Measurements from ENCODE around the gene TMEM62. TPM values are rescaled to one million over a fixed set of nuclear protein-coding genes. Genes with fewer than 3 reads are reported as not detected.

Gene TMEM62
- 10 to 100 TPM; 10.4 to 16.0 TPM for total RNA-seq

DNA sequence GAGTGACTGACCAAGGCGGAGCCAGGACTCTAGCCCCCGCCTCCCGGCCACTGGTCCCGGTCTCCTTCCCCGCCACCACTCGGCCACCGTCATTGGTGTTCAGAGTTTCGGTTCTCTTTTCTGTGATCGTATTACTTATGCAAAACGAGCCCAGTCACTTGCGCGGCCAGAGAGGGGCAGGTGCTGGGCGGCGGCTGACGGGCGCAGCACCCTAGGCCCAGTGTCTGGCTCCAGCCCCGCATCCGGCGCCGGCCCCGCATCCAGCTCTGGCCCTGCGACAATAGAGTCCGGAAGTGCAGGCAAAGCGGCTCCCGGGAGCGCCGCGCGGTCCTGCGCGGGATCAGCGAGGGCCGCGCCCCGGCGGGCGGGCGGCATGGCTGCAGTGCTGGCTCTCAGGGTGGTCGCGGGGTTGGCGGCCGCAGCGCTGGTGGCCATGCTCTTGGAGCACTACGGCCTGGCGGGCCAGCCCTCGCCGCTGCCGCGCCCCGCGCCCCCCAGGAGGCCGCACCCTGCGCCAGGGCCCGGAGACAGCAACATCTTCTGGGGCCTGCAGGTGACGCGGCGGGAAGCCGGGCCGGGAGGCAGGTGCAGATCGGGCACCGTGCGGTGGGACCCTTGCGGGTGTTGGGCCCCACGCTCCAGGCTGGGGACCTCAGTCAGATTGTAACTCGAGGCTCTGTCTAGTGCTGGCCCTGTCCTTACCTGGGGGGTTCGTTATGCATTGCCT, at the start of gene TMEM62:
Gene TMEM62, plus strand, starts transcription at position 157 of the 727 bp plus-strand sequence. Its CDS starts 217 bp downstream, at position 374.
- peak; percentile 86 to 94 for ATAC-seq
- DNase-seq (ENCODE audit: low spot score in 2 of 2), result peak; percentile 61 to 83
- Mint-ChIP-seq H3K27ac (peak within 1 kb of the TSS; percentile 92), H3K9me3 (no peaks in the 10 kb centered on the region), H3K36me3 (peaks cover 15 to 16% of the 10 kb centered on the region in 2 donors)

DNA sequence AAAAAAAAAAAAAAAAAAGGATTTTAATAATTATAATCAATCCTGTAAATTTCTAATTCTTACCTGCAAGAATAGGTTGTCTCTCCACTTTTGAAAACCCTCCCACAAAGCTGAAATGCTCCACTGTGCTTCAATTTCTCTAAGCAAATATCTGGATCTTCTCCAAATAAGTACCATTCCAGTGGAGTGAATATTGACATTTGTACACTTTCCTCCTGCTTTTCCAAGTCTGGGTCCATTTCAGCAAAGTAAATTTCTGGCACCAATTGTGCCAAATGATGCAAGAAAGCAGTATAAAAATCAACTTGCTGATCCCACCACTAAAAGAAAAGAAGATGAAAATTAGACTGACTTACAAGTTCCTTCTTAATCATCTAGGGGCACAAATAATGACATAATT, 47.5 kb upstream of the TMEM62 start:
- H3K9me3 Mint-ChIP-seq, result no peaks in the 10 kb centered on the region
- DNase-seq (ENCODE audit: low spot score in 2 of 2) (no peak), ATAC-seq (no peak)
- peaks cover 5% of the 10 kb centered on the region in 2 donors for H3K36me3 Mint-ChIP-seq
- H3K27ac Mint-ChIP-seq, result peak overlapping the region in 1 of 2 donors; percentile 44

DNA sequence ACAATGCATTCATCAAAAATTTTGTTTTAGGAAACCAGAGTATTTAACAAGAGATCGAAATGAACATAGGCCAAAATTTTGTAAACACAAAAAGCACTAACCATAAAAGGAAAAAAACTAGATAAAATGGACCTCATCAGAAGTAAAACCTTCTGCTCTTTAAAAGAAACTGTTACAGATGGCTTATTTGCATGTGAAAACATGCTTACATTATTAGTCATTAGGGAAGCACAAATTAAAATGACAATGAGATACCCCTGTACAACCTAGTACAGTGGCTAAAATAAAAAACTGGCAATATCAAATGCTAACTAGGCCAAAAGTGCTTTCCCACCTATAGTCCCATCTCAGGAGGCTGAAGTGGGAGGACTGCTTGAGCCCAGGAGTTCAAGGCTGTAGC, 46.8 kb upstream of the TMEM62 start:
- DNase-seq (ENCODE audit: low spot score in 2 of 2), result no peak
- H3K36me3 Mint-ChIP-seq, result peaks cover 5% of the 10 kb centered on the region in 2 donors
- no peaks in the 10 kb centered on the region for H3K9me3 Mint-ChIP-seq
- ATAC-seq, result no peak
- peak overlapping the region in 1 of 2 donors; percentile 44 for H3K27ac Mint-ChIP-seq

DNA sequence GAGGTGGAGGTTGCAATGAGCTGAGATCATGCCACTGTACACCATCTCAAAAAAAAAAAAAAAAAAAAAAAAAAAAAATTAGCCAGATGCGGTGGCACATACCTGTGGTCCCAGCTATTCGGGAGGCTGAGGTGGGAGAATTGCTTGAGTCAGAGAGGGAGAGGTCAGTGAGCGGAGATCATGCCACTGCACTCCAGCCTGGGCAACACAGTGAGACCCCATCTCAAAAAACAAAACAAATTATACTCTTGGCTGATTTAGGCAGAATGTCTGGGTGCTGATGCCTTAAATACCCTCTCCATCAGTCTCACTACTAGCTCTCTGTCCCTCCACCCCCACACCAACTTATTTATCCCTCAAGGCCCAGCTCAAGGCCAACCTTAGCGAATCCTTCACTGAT, 41.5 kb upstream of the TMEM62 start:
- DNase-seq (ENCODE audit: low spot score in 2 of 2) (no peak), ATAC-seq (no peak)
- no peak overlapping the region for H3K27ac Mint-ChIP-seq
- peaks cover 0 to 10% of the 10 kb centered on the region in 2 donors for H3K36me3 Mint-ChIP-seq
- H3K9me3 Mint-ChIP-seq, result no peaks in the 10 kb centered on the region

DNA sequence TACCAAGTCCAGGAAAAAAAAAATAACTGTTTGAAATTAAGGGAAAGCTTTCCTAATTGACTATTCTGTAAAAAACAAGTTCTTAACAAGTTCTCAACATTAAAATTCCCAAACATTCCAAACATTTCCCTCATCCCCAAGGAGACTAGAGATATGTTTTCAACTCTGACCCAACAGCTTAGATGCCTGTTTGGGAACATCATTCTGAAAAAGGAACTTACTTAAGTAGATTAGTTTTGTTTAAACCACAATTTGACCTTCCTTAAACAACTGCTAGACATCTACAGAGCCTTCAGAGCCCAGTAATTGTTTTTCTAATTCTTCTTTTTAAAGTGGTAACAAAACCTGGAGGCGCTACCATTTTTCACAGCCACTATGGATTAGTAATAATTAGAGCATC, 40.4 kb upstream of the TMEM62 start:
- H3K9me3 Mint-ChIP-seq, result no peaks in the 10 kb centered on the region
- ATAC-seq (no peak), DNase-seq (ENCODE audit: low spot score in 2 of 2) (no peak)
- H3K27ac Mint-ChIP-seq, result no peak overlapping the region
- H3K36me3 Mint-ChIP-seq, result peaks cover 4 to 17% of the 10 kb centered on the region in 2 donors

DNA sequence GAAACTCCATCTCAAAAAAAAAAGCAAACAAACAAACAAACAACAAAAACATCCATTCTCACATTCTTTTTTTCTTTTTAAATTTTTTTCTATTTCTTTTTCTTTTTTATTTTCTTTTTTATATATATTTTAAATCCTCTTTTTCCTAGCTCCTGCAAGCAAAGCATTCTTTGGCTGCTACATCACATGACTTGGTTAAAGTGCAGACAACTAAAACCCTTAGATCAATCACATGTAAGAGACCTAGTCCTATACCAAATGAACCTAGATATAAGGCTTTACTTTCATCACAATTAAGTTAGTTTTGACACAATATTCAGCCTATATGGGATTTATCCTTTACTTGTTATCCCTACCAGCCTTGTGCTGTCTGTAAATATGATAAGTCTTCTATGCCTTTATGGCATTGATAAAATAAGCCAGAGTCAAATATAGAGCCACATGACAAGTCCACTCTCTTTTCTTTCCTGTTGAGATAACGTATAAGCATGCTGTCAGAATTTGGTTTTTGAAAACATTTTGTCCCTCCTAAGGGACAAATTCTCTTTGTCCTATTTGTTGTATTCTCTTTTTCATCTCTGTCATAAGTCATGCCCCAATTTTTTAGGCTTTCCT, 38.9 kb upstream of the TMEM62 start:
- DNase-seq (ENCODE audit: low spot score in 2 of 2) (no peak), ATAC-seq (no peak)
- peaks cover 5 to 15% of the 10 kb centered on the region in 2 donors for H3K36me3 Mint-ChIP-seq
- H3K9me3 Mint-ChIP-seq, result no peaks in the 10 kb centered on the region
- H3K27ac Mint-ChIP-seq, result peak overlapping the region in 1 of 2 donors; percentile 29

DNA sequence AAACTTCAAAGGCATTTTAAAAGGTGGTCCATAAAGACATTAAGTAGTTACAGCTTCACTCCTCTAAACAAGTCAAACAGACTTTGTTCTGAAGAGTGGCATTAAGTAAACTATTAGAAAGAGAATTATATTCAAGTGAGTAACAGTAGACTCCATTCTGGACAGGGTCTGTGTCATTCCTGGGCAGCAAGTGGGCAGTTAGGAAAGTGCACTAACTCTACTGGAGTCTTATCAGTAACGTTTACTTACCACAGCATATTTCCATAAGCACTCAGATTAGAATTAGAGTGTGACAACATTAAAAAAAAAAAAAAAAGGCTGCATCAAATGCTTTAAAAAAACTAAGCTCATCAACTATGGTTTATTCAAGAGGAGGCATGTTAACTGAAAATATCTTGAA, 38.1 kb upstream of the TMEM62 start:
- no peak for ATAC-seq
- no peaks in the 10 kb centered on the region for H3K9me3 Mint-ChIP-seq
- H3K36me3 Mint-ChIP-seq, result peaks cover 7 to 15% of the 10 kb centered on the region in 2 donors
- no peak overlapping the region for H3K27ac Mint-ChIP-seq
- no peak for DNase-seq (ENCODE audit: low spot score in 2 of 2)

DNA sequence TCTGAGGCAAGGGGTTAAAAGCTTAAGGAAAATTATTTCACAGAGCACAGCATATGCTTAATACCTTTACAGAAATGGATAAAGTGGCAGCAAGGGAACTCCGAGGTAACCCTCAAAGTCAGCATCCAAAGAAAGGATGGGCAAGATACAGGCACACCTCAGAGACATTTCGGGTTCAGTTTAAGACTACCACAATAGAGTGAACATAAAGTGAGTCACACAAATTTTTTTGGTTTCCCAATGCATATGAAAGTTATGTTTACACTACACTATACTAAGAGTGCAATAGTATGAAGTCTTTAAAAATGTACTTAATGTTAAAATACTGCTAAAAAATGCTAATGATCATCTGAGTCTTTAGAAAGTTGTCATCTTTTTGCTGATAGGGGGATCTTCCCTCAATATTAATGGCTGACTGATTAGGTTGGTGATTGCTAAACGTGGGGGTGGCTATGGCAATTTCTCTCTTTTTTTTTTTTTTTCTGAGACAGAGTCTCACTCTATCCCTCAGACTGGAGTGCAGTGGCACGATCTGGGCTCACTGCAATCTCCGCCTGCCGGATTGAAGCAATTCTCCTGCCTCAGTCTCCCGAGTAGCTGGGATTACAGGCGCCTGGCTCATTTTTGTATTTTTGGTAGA, 37.6 kb upstream of the TMEM62 start:
- DNase-seq (ENCODE audit: low spot score in 2 of 2) (no peak), ATAC-seq (peak; percentile 39 to 73)
- no peak overlapping the region for H3K27ac Mint-ChIP-seq
- H3K9me3 Mint-ChIP-seq, result no peaks in the 10 kb centered on the region
- peaks cover 13 to 21% of the 10 kb centered on the region in 2 donors for H3K36me3 Mint-ChIP-seq

DNA sequence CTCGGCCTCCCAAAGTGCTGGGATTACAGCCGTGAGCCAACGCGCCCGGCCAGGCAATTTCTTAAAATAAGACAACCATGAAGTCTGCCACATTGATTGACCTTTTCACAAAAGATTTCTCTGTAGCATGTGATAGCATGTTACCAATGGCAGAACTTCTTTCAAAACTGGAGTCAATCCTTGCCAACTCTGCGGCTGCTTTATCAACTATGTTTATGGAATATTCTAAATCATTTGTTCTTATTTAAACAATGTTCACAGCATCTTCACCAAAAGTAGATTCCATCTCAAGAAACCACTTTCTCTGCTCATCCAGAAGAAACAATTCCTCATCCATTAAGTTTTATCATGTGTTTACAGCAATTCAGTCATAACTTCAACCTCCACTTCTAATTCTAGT, 37.0 kb upstream of the TMEM62 start:
- no peak for ATAC-seq
- H3K9me3 Mint-ChIP-seq, result no peaks in the 10 kb centered on the region
- no peak overlapping the region for H3K27ac Mint-ChIP-seq
- DNase-seq (ENCODE audit: low spot score in 2 of 2), result no peak
- H3K36me3 Mint-ChIP-seq, result peaks cover 19 to 21% of the 10 kb centered on the region in 2 donors

DNA sequence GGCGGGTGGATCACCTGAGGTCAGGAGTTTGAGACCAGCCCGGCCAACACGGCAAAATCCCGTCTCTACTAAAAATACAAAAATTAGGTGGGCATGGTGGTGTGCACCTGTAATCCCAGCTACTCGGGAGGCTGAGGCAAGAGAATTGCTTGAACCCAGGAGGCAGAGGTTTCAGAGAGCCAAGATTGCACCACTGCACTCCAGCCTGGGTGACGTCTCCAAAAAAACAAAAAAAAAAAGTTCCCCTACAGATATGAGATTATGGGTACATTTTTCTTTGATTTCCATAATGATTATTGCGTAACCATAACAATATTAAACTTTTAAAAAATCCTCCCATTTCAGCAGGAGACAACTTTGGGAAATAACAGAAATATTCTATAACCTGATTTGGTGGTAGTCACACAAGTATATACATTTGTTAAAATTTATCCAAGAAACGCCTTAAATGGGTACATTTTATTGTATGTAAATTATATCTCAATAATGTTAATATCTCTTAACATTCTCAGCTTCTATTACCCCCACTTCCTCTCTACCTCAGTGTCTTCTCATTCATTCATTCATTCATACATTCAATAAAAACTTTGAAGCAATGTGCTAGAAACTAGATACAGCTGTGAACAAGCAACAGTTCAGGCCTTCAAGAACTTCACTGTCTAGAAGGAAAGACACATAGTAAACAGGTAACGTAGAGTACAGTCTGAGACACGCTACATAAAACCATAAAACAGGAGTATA, 34.1 kb upstream of the TMEM62 start:
- ATAC-seq, result no peak
- Mint-ChIP-seq H3K27ac (no peak overlapping the region), H3K9me3 (no peaks in the 10 kb centered on the region), H3K36me3 (peaks cover 25 to 33% of the 10 kb centered on the region in 2 donors)
- DNase-seq (ENCODE audit: low spot score in 2 of 2), result no peak

DNA sequence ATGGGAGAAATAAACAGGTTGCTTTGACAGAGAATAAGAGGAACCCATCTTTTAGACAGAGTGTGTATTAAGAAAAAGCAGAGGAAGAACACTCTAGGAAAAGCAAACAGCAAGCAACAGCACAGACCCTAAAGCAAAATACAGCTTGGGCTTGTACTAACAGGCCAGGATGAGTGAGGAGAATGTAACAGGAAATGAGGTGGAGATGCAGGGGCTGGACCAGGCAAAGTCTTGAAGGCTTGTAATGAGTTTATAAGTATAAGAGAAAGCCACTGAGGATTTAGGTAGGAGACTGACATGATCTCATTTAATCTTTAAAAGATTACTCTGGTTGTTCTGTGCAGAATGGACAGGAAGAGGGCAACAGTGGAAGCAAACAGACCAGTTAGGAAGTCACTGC, 32.4 kb upstream of the TMEM62 start:
- H3K27ac Mint-ChIP-seq, result peak overlapping the region; percentile 46 to 77
- peaks cover 35 to 42% of the 10 kb centered on the region in 2 donors for H3K36me3 Mint-ChIP-seq
- DNase-seq (ENCODE audit: low spot score in 2 of 2), result no peak
- no peaks in the 10 kb centered on the region for H3K9me3 Mint-ChIP-seq
- no peak for ATAC-seq

DNA sequence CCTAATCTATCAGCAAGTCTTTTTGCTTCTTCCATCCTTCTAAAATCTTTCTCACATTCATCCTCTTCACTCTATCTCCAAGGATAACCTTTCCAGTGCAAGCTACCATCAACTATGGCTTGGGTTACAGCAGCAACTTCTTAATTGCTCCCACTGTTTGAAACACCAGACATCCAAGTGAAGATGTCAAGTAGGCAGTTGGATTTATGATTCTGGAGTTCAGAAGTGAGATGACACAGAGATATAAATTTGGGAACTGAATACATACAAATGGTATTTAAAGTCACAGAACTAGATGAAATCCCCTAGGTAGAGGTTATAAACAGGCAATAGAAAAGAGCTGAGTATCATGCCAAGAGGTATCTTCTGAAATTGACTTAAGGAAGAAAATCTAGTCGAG, 31.2 kb upstream of the TMEM62 start:
- H3K9me3 Mint-ChIP-seq, result no peaks in the 10 kb centered on the region
- peaks cover 41 to 47% of the 10 kb centered on the region in 2 donors for H3K36me3 Mint-ChIP-seq
- no peak for DNase-seq (ENCODE audit: low spot score in 2 of 2)
- ATAC-seq, result no peak
- peak overlapping the region in 1 of 2 donors; percentile 42 for H3K27ac Mint-ChIP-seq

DNA sequence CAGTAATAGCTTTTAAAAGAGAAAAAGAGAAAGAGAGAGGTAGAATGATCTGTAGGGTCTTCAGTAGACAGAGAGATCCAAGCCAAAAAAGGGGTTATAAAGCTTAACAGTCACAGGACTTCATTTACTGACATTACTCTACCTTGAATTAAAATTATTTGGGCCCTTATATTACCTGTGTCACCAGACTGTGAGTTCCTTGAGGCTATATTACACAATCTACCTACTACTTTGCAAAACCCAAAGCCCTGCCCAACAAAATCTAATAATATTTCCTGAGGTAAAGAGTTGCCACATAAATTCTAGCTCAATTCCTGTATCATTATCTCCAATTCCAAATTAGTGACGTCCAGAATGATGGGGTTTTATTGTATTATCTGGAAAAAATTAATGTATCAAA, 29.5 kb upstream of the TMEM62 start:
- peaks cover 37 to 39% of the 10 kb centered on the region in 2 donors for H3K36me3 Mint-ChIP-seq
- no peak overlapping the region for H3K27ac Mint-ChIP-seq
- no peak for ATAC-seq
- no peak for DNase-seq (ENCODE audit: low spot score in 2 of 2)
- H3K9me3 Mint-ChIP-seq, result no peaks in the 10 kb centered on the region

DNA sequence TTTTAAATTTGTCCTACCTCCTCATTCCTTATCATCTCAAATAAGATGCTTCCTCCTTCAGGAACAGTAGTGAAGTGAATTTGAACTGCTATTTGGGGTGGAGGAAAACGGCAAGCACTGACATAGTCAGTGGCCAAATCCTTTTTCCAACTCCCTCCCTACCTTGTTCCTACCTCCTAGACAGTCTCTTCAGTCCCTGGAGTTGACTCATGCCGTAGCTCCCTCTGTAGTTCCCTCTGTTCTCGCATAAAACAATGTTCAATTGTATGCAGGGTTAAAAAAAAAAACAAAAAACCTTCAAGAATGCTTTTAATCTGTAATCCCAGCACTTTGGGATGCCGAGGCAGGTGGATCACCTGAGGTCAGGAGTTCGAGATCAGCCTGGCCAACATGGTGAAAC, 29.0 kb upstream of the TMEM62 start:
- no peak for ATAC-seq
- no peak overlapping the region for H3K27ac Mint-ChIP-seq

DNA sequence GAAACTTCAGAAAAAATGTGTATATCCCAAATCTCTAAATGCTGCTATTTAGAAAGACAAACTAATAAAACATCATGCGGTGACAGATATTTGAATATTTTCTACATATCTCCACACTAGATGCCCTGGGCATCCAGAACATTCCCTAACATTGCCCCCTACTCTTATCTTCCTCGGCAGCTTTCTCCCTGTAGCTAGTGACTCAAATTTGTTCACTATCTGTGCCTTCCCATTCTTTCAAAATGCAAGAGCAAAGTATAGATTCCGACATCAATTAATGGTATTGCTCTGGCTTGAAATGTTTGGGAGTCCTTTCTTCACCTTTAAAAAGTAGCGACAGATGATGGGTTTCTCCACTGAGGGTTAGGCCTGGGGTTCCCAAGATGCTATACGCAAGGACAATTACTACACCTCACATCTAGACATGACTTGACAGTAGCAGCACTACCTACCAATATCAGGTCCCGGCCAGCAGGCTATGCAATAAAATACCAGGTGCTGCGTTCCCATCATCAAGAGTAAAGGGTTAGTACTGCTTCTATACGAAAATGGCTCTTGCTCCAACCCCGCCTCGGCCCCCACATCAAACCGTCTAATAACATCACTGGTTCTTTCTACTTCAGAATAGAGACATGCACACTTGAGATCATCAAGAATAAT, 28.2 kb upstream of the TMEM62 start:
- peak; percentile 35 to 59 for ATAC-seq
- peak overlapping the region; percentile 96 to 100 for H3K27ac Mint-ChIP-seq
- peaks cover 34 to 36% of the 10 kb centered on the region in 2 donors for H3K36me3 Mint-ChIP-seq

More for the DNA sequence above, 29.0 kb upstream of the TMEM62 start:
- peaks cover 37 to 39% of the 10 kb centered on the region in 2 donors for H3K36me3 Mint-ChIP-seq
- no peaks in the 10 kb centered on the region for H3K9me3 Mint-ChIP-seq
- no peak for DNase-seq (ENCODE audit: low spot score in 2 of 2)

DNA sequence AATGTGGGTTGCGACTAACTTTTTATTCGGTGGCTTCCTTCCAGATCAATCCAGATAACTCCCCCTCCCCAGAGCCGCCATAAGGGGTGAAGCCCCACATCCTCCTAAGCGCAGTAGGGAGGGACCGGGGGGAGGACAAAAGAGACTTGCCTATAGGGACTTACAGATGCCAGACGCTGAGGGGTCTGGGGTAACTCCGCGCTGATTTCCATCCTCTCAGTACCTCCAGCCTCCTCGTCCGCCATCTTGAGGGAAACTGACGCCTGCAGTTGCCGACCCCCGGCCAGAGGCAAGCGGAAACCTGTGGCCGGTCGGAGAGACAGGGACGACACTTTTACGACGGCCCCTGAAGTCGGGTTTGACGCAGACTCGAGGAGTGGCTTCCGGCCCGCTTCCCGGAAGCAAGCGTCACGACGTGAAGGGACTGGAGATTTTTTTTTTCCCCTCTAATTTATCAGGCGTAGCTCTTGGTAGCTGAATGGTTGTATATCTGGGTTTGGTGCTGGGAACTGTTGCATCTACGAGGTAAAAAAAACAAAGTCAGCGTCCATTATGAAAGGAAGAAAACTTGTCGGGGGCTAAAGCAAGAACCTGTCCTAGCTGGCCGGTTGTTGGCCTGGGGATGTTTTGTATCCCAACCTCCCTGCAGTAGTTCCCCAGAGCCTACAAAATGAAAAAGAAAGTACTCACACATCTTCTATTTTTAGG, 27.5 kb upstream of the TMEM62 start, which contains the start of gene UBR1:
Gene UBR1, minus strand, starts transcription at position 261 of the 708 bp plus-strand sequence. Its CDS starts 16 bp downstream, at position 245.
- peaks cover 27 to 30% of the 10 kb centered on the region in 2 donors for H3K36me3 Mint-ChIP-seq
- H3K27ac Mint-ChIP-seq, result peak within 1 kb of the TSS; percentile 96 to 100
- DNase-seq (ENCODE audit: low spot score in 2 of 2), result peak; percentile 85 to 91
- peak; percentile 93 for ATAC-seq
- no peaks in the 10 kb centered on the region for H3K9me3 Mint-ChIP-seq

More for the DNA sequence above, 28.2 kb upstream of the TMEM62 start:
- DNase-seq (ENCODE audit: low spot score in 2 of 2), result no peak
- H3K9me3 Mint-ChIP-seq, result no peaks in the 10 kb centered on the region

Measured in activated naive CD4-positive, alpha-beta T cell treated with anti-CD3 and anti-CD28 coated beads, Interleukin-2, amount 50 U/mL, for 72 hours (primary cell).